HEK293T (cell line): Measurements from ENCODE around the gene MEI1.

Experiments
- ARNT ChIP-seq: fragments of 450-650 bp; IDR thresholded peaks from 2 replicates; pipeline ENCODE4 v1.6.1; 2017; ENCODE audit warnings: mild to moderate bottlenecking
- SP1 ChIP-seq: fragments of 450-650 bp; IDR thresholded peaks from 2 replicates; pipeline ENCODE4 v1.6.1; 2017

GRCh38 chr22:41772198-41772597 lies 72.9 kb downstream of the MEI1 start:
- no peak for TF ChIP-seq ARNT
- TF ChIP-seq SP1: no peak
